ENCODE measurements around the gene MAP4K5.

Gene MAP4K5

DNA sequence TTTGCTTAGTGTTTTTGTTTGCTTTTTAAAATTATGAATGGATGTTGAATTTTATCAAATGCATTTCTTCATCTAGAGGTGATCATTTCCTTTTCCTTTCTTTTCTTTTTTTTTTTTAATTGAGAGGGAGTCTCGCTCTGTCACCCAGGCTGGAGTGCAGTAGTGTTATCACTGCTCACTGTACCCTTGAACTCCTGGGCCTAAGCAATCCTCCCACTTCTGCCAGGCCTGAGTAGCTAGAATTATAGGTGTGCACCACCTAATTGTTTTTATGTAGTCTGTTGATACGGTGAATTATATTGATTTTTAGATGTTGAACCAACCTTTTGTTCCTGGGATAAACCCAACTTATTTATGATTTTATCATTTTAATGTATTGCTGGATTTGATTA, 134.2 kb downstream of the MAP4K5 start:
- Histone ChIP-seq H3K27me3 (peaks cover 38% of the 10 kb centered on the region), H3K36me3 (no peaks in the 10 kb centered on the region), H3K27ac (no peak overlapping the region), H3K9me3 (no peaks in the 10 kb centered on the region), H3K4me3 (ENCODE audit: low read depth in 1 of 2, low read length in 1 of 2) (no peak overlapping the region), H3K4me1 (ENCODE audit: control insufficient read depth in 1 of 2, insufficient read depth in 1 of 2, low read depth in 1 of 2, low read length in 1 of 2) (peaks cover 15 to 18% of the 10 kb centered on the region in 2 experiments)
- no peak for TF ChIP-seq CTCF (IDR thresholded peaks at IDR 0.05)

GRCh38 chr14:50397390-50398188, 134.8 kb downstream of the MAP4K5 start:
- H3K4me1 ChIP-seq (ENCODE audit: control insufficient read depth in 1 of 2, insufficient read depth in 1 of 2, low read depth in 1 of 2, low read length in 1 of 2), result peaks cover 15 to 18% of the 10 kb centered on the region in 2 experiments
- no peak overlapping the region for H3K27ac ChIP-seq
- peaks cover 38% of the 10 kb centered on the region for H3K27me3 ChIP-seq
- no peaks in the 10 kb centered on the region for H3K9me3 ChIP-seq
- no peaks in the 10 kb centered on the region for H3K36me3 ChIP-seq
- peak overlapping the region; percentile 41 to 55 for H3K4me3 ChIP-seq (ENCODE audit: low read depth in 1 of 2, low read length in 1 of 2)
- no peak for TF ChIP-seq CTCF (IDR thresholded peaks at IDR 0.05)

DNA sequence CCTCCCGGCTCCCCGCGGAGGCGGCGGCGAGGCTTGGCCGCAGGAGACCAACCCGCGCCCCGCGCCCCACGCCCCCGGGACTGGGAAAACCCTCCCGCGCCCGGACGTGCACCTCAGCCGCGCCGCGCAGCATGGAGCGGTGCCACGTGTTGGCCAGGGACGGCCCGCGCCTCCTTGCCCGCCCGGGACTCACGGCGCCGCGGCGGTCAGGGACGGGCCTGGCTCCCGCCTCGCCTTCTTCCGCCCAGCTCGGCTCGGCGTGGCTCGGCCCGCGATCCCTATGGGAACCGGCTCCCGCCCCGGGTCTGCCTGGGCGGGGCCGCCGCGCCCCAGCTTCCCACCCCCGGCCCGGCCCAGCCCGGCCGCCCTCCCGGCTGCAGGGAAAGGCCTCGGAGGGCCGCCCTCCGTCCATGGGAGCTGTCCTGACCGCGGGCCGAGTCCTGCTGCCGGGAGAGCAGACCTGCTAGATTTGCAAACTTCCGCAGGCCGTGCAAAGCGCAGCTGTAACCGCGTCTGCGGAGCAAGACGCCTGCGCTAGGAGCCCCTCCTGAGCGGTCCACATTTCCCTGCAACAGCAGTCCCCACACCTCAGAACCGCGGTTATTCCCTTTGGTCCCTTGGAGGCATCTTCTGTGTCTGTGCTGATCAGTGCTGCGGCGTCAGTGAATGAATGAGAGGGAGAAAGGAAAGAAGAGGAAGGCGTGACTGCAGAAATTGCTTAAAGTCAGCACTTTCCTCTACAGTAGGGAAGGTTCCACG, 135.6 kb downstream of the MAP4K5 start, which contains the start of gene CDKL1:
CDKL1 (minus strand) TSS at position 251 of the 759 bp plus-strand sequence. CDS start 1,013 bp downstream, outside the sequence.
- Histone ChIP-seq H3K4me3 (ENCODE audit: low read depth in 1 of 2, low read length in 1 of 2) (peak within 1 kb of the TSS; percentile 41 to 55), H3K27ac (no peak within 1 kb of the TSS), H3K4me1 (ENCODE audit: control insufficient read depth in 1 of 2, insufficient read depth in 1 of 2, low read depth in 1 of 2, low read length in 1 of 2) (peaks cover 15 to 18% of the 10 kb centered on the region in 2 experiments), H3K9me3 (no peaks in the 10 kb centered on the region), H3K36me3 (no peaks in the 10 kb centered on the region), H3K27me3 (peaks cover 38% of the 10 kb centered on the region)
- no peak for TF ChIP-seq CTCF (IDR thresholded peaks at IDR 0.05)

DNA sequence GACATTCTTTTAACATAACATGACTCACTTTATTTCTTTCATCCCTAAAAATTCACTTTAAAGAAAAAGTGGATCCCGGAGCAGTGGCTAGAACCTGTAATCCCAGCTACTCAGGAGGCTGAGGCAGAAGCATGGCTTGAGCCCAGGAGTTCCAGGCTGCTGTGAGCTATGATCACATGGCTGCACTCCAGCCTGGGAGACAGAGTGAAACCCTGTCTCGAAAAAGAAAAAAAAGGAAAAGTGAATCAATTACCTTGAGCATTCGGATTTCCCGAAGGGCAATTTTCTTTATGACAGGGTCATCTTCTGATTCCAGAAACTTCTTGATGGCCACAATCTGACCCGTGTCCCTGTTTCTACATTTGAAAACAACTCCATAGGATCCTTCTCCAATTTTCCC, 136.9 kb downstream of the MAP4K5 start:
- H3K27ac ChIP-seq, result no peak overlapping the region
- H3K36me3 ChIP-seq, result no peaks in the 10 kb centered on the region
- no peaks in the 10 kb centered on the region for H3K9me3 ChIP-seq
- peaks cover 15 to 18% of the 10 kb centered on the region in 2 experiments for H3K4me1 ChIP-seq (ENCODE audit: control insufficient read depth in 1 of 2, insufficient read depth in 1 of 2, low read depth in 1 of 2, low read length in 1 of 2)
- H3K27me3 ChIP-seq, result peaks cover 38% of the 10 kb centered on the region
- H3K4me3 ChIP-seq (ENCODE audit: low read depth in 1 of 2, low read length in 1 of 2), result no peak overlapping the region
- no peak for TF ChIP-seq CTCF (IDR thresholded peaks at IDR 0.05)

GRCh38 chr14:50394713-50395112, 137.7 kb downstream of the MAP4K5 start:
- H3K4me3 ChIP-seq (ENCODE audit: low read depth in 1 of 2, low read length in 1 of 2), result no peak overlapping the region
- H3K4me1 ChIP-seq (ENCODE audit: control insufficient read depth in 1 of 2, insufficient read depth in 1 of 2, low read depth in 1 of 2, low read length in 1 of 2), result peaks cover 15 to 18% of the 10 kb centered on the region in 2 experiments
- TF ChIP-seq CTCF (IDR thresholded peaks at IDR 0.05), result no peak
- H3K27me3 ChIP-seq, result peaks cover 38% of the 10 kb centered on the region
- no peaks in the 10 kb centered on the region for H3K9me3 ChIP-seq
- H3K27ac ChIP-seq, result no peak overlapping the region
- no peaks in the 10 kb centered on the region for H3K36me3 ChIP-seq
